GM19372 (cell line): Measurements from ENCODE around the gene LRRC7.
"Not testable (repeated sequence)": the region's sequence is repeated elsewhere in the genome, so short reads cannot be mapped to it uniquely, and the experiment has no call there.

Experiments
- ATAC-seq: cut with Tn5 transposase; IDR thresholded peaks from one replicate; pipeline ENCODE4 v1.9.1; 2021; ENCODE audit warnings: mild to moderate bottlenecking, low read depth, moderate library complexity; ENCODE audit not compliant: unreplicated experiment

LRRC7 gene

DNA sequence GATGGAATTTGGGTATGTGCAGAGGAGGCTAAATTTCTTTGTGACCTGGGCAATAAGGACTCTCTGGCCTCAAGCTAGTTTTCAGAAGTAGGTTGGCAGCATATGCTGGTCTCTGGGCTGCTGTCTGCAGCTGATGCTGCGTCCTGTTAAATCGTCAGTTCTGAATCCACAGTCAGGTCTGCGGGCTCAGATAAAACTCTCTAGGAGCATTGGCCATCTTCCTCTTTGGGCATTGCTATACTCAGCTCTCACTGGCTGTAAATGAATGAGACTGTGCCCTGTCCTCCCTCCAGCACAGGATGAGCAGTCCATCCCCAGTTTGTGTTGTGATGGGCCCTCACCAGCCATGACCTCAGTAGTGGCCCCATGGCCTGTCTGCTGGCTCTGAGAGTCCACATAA, 365.0 kb downstream of the LRRC7 start:
- no peak for ATAC-seq

- no peak for ATAC-seq
These were observed 372.5 kb downstream of the LRRC7 start for GRCh38 chr1:69940231-69940630.

DNA sequence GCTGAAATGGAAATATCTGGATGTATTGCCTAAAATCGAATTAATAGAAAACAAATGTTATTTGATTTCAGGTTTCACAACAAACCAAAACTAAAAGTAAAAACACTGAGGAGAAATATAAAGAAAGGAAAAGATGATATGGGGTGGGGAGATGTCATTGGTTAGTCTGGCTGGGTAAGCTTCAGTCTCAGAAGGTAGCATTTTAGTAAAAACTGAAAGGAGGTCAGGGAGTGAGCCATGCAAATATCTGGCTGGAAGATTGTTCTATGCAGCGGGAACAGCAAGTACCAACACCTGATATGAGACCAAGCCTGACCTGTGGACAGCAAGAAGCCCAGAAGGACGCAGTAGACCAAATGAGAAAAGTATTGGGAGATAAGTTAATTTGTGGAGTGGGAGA, 373.1 kb downstream of the LRRC7 start:
- no peak for ATAC-seq

- ATAC-seq = no peak
These were observed 375.3 kb downstream of the LRRC7 start for GRCh38 chr1:69943030-69943429.

DNA sequence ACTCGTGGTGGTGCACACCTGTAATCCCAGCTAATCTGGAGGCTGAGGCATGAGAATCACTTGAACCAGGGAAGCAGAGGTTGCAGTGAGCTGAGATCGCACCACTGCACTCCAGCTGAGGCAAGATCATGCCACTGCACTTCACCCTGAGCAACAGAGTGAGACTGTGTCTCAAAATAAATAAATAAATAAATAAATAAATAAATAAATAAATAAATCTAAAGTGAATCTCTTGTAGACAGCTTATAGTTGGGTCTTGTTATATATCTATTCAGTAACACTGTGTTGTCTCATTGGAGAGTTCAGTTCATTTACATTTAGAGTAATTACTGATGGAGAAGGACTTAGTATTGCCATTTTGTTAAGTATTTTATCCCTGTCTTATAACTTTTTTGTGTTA, 379.2 kb downstream of the LRRC7 start:
- ATAC-seq = no peak

DNA sequence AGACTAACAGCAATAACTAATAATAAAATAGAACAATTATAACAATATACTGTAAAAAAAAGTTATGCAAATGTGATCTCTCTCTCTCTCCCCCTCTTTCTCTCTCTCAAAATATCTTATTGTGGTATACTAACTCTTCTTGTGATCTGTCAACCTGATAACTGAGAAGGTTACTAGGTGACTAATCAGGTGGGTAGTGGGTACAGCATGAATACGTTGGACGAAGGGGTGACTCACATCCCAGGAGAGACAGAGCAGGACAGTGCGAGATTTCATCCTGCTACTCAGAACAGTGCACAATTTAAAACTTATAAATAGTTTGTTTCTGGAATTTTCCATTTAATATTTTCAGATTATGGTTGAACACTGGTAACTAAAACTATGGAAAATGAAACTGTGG, 380.1 kb downstream of the LRRC7 start:
- no peak for ATAC-seq

DNA sequence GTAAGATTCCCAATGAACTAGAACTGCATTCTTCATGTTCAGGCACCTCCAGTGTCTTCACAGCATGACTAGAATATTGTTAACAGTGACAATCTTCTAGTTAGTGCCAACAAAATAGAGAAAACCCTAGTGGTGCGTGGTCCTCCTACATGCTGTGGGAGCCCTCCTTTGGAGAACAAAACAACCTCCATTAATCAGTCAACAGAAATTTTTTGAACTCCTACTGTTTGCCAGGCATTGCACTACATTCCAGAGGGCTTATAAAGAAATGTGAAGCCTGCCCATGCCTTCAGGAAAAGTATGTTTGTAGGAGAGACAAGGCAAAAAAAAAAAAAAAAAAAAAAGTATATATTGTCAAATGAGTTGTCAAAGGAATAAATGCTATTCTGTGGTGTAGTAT, 385.0 kb downstream of the LRRC7 start:
- ATAC-seq = no peak

DNA sequence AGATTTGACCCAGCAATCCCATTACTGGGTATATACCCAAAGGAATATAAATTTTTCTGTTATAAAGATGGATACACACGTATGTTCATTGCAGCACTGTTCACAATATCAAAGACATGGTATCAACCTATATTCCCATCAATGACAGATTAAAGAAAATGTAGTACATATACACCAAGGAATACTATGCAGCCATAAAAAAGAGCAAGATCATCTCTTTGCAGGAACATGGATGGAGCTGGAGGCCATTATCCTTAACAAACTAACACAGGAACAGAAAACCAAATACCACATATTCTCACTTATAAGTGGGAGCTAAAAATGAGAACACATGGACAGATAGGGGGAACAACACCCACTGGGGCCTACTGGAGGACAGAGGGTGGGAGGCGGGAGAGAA, 394.7 kb downstream of the LRRC7 start:
- ATAC-seq = not testable (repeated sequence)

DNA sequence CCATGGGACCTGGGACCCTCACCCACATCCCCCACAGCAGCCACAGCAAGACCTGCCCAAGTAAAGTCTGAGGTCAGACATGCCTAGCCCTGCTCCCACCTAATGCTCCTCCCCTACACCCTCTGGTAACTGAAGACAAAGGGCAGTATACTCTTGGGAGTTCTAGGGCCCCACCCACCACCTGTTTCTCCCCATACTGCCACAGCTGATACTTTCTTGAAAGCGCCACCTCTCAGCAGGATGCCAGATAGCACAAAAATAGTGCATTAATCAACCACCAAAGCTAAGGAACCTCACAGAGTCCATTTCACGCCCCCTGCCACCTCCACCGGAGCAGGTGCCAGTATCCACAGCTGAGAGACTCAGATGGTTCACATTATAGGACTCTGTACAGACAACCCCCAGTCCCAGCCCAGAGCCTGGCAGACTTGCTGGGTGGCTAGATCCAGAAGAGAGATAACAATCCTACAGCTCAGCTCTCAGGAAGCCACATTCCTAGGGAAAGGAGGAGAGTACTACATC, 399.6 kb downstream of the LRRC7 start:
- no peak for ATAC-seq

- ATAC-seq = no peak
These were observed 409.2 kb downstream of the LRRC7 start for GRCh38 chr1:69976896-69977295.

DNA sequence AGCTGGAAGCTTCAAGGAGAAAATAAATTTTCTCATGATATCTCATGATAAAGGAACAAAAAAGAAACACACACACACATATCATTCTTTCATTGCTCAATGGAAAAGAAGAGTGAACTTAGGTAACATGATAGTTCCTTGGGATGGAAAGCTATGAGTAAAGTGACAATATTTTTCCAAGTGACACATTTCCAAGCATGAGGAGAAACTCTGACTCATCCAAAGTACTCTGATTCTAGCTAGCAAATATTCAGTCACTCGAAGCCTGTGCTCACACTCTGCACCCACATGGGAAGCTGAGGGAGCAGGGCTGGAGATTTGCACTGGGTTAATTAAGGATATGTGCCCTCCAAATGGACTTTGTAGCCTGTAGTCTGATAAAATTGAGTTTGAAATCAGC, 415.3 kb downstream of the LRRC7 start:
- no peak for ATAC-seq

- ATAC-seq = no peak
These were observed 417.7 kb downstream of the LRRC7 start for GRCh38 chr1:69985376-69985775.

- no peak for ATAC-seq
These were observed 418.2 kb downstream of the LRRC7 start for GRCh38 chr1:69985901-69986439.

- no peak for ATAC-seq
These were observed 420.2 kb downstream of the LRRC7 start for GRCh38 chr1:69987881-69988280.

DNA sequence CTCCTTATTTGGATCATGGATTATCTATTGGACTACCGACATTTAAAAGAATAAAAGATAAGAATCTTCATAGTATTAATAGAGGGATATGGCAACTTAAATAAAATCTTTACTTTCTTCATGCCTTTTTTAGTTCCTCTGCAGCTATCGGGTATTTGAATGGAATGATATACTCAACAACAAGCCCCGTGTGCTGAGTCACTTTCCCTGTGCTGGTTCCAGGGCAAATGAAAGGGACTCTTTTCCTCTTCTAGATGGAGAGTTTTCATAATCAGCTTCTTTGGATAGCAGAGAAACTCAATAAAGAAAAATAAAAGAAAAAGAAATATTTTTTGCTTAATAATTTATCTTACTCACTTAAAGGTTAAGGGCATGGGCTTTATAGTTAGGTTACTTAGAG, 423.9 kb downstream of the LRRC7 start:
- ATAC-seq = no peak

DNA sequence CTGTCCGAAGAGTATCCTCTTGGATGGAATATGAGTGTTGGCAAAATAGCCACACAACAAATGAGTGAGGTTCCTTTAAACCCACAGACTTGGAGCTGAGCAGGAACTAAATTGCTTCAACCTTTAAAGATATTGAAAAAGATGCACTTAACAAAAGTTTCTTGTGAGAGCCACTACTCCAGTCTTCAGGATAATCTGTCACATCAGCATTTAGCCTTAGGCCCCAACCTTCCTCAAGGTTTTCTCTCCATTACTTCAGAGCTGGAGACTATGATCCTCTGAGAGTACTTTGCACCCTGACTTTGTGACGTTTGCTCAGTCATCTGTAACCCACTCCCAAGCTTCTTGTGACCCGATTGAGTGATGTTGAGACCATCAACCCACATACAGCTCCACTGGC, 424.9 kb downstream of the LRRC7 start:
- ATAC-seq = no peak

DNA sequence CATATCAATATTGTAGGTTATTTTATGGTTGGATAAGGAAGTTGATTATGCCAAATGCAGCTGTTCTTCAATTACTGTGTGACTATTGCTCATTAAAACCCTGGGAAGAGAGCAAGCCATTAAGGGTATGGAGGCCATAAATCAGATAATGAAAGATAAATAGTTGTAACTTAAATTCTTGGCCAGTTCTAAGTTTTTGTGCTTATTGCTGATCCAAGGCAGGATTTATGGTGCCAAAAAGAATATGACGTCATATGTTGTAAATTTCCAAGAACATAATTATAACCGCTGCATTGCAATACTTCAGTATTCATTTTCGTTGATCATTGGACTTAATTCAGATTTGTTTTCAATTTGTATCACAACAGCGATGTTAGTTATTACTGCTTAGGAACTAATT, 426.1 kb downstream of the LRRC7 start:
- no peak for ATAC-seq

DNA sequence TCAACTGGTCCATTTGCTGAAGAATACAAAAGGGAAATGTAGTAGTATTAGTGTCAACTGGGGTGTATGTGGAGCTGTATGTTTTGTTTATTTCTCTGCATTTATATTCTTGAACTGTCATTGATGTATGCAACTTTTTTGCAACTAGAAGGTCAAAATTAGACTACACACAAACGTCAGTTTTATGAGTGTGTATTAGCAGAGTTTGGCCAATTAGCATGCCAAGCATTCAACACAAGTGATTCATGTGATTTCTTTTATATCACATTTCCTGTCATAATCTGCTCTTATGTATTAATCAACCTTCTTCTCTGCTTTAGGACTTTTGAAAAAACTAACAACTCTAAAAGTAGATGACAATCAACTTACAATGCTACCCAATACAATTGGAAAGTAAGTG, 426.5 kb downstream of the LRRC7 start:
- ATAC-seq = no peak

GRCh38 chr1:69998847-69999246, 431.1 kb downstream of the LRRC7 start:
- no peak for ATAC-seq

GRCh38 chr1:70003211-70003908, 435.6 kb downstream of the LRRC7 start:
- ATAC-seq = no peak

GRCh38 chr1:70005386-70006034, 437.8 kb downstream of the LRRC7 start:
- ATAC-seq = no peak

GRCh38 chr1:70008660-70009059, 440.9 kb downstream of the LRRC7 start:
- no peak for ATAC-seq
